ENCODE measurements around the gene ZFPM1.
"Not testable (repeated sequence)": the region's sequence is repeated elsewhere in the genome, so short reads cannot be mapped to it uniquely, and the experiment has no call there.

Gene ZFPM1

GRCh38 chr16:88466175-88466862, 13.2 kb downstream of the ZFPM1 start:
- TF ChIP-seq, protein P1, sequence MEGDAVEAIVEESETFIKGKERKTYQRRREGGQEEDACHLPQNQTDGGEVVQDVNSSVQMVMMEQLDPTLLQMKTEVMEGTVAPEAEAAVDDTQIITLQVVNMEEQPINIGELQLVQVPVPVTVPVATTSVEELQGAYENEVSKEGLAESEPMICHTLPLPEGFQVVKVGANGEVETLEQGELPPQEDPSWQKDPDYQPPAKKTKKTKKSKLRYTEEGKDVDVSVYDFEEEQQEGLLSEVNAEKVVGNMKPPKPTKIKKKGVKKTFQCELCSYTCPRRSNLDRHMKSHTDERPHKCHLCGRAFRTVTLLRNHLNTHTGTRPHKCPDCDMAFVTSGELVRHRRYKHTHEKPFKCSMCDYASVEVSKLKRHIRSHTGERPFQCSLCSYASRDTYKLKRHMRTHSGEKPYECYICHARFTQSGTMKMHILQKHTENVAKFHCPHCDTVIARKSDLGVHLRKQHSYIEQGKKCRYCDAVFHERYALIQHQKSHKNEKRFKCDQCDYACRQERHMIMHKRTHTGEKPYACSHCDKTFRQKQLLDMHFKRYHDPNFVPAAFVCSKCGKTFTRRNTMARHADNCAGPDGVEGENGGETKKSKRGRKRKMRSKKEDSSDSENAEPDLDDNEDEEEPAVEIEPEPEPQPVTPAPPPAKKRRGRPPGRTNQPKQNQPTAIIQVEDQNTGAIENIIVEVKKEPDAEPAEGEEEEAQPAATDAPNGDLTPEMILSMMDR (IDR thresholded peaks at IDR 0.05; ENCODE audit: control insufficient read depth, extremely low read depth, insufficient read depth): no peak
- H3K4me3 ChIP-seq (ENCODE audit: low read depth, low read length): no peak overlapping the region
- no peak for DNase-seq (ENCODE audit: low read depth)

GRCh38 chr16:88466949-88467348, 13.9 kb downstream of the ZFPM1 start:
- DNase-seq (ENCODE audit: low read depth): no peak
- H3K4me3 ChIP-seq (ENCODE audit: low read depth, low read length): no peak overlapping the region
- TF ChIP-seq, protein P1 (IDR thresholded peaks at IDR 0.05; ENCODE audit: control insufficient read depth, extremely low read depth, insufficient read depth): no peak

GRCh38 chr16:88467541-88467944, 14.5 kb downstream of the ZFPM1 start:
- no peak for DNase-seq (ENCODE audit: low read depth)
- TF ChIP-seq, protein P1 (IDR thresholded peaks at IDR 0.05; ENCODE audit: control insufficient read depth, extremely low read depth, insufficient read depth): no peak
- H3K4me3 ChIP-seq (ENCODE audit: low read depth, low read length): no peak overlapping the region

- no peak for DNase-seq (ENCODE audit: low read depth)
- TF ChIP-seq, protein P1 (IDR thresholded peaks at IDR 0.05; ENCODE audit: control insufficient read depth, extremely low read depth, insufficient read depth): no peak
- H3K4me3 ChIP-seq (ENCODE audit: low read depth, low read length): no peak overlapping the region
These were observed 15.4 kb downstream of the ZFPM1 start for GRCh38 chr16:88468275-88469129.

- TF ChIP-seq, protein P1 (IDR thresholded peaks at IDR 0.05; ENCODE audit: control insufficient read depth, extremely low read depth, insufficient read depth): no peak
- no peak overlapping the region for H3K4me3 ChIP-seq (ENCODE audit: low read depth, low read length)
- no peak for DNase-seq (ENCODE audit: low read depth)
These were observed 16.7 kb downstream of the ZFPM1 start for GRCh38 chr16:88469615-88470395.

DNA sequence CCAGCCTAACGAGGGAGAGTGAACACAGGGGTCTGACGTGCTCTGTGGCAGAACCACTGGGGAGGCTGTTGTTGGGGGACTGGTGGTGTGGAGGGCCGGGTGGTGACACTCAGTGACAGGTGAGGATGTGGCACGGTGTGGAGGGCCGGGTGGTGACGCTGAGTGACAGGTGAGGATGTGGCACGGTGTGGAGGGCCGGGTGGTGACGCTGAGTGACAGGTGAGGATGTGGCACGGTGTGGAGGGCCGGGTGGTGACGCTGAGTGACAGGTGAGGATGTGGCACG, 17.3 kb downstream of the ZFPM1 start:
- DNase-seq (ENCODE audit: low read depth); H3K4me3 ChIP-seq (ENCODE audit: low read depth, low read length): not testable (repeated sequence)

- H3K4me3 ChIP-seq (ENCODE audit: low read depth, low read length); DNase-seq (ENCODE audit: low read depth): not testable (repeated sequence)
These were observed 17.6 kb downstream of the ZFPM1 start for GRCh38 chr16:88470696-88471095.

All from LNCaP clone FGC (cell line).